SH-SY5Y (cell line): ENCODE data around the gene EDN2.

Source experiments
- GATA2 ChIP-seq: IDR thresholded peaks from 2 replicates; pipeline ENCODE4 v1.6.1; 2011; ENCODE audit warnings: mild to moderate bottlenecking, low read depth, low read length
- GATA3 ChIP-seq: IDR thresholded peaks from 2 replicates; pipeline ENCODE4 v1.6.1; 2011; ENCODE audit warnings: low read depth, mild to moderate bottlenecking, low read length, moderate library complexity

The EDN2 gene

GRCh38 chr1:41462680-41463004, 21.8 kb downstream of the EDN2 start:
- TF ChIP-seq GATA2 (no peak), GATA3 (no peak)

- TF ChIP-seq GATA2 = no peak
- TF ChIP-seq GATA3 = no peak
These were observed 22.4 kb downstream of the EDN2 start for GRCh38 chr1:41461790-41462679.

- TF ChIP-seq GATA2 = no peak
- TF ChIP-seq GATA3 = no peak
These were observed 27.5 kb downstream of the EDN2 start for GRCh38 chr1:41456847-41457540.

- no peak for TF ChIP-seq GATA3
- peak; percentile 53; the same call in 1 of the 2 replicates for TF ChIP-seq GATA2
These were observed 28.8 kb downstream of the EDN2 start for GRCh38 chr1:41455479-41456332.

- no peak for TF ChIP-seq GATA3
- no peak for TF ChIP-seq GATA2
These were observed 30.1 kb downstream of the EDN2 start for GRCh38 chr1:41454406-41454805.

GRCh38 chr1:41452704-41453290, 31.7 kb downstream of the EDN2 start:
- TF ChIP-seq GATA2 (no peak), GATA3 (no peak)

- TF ChIP-seq GATA2 (no peak), GATA3 (no peak)
These were observed 33.7 kb downstream of the EDN2 start for GRCh38 chr1:41450747-41451285.

GRCh38 chr1:41449326-41449921, 35.1 kb downstream of the EDN2 start:
- TF ChIP-seq GATA2 (no peak), GATA3 (no peak)

GRCh38 chr1:41448821-41449220, 35.7 kb downstream of the EDN2 start:
- TF ChIP-seq GATA2 (no peak), GATA3 (no peak)

- TF ChIP-seq GATA2 = no peak
- no peak for TF ChIP-seq GATA3
These were observed 36.3 kb downstream of the EDN2 start for GRCh38 chr1:41447995-41448770.

- TF ChIP-seq GATA2 (no peak), GATA3 (no peak)
These were observed 37.5 kb downstream of the EDN2 start for GRCh38 chr1:41446851-41447610.

- no peak for TF ChIP-seq GATA3
These were observed 39.7 kb downstream of the EDN2 start for GRCh38 chr1:41444785-41445184.

- TF ChIP-seq GATA2 = no peak
- TF ChIP-seq GATA3 = no peak
These were observed 40.2 kb downstream of the EDN2 start for GRCh38 chr1:41444246-41444645.
